GM12878 (cell line): Measurements from ENCODE around the gene SERPINF2. TPM values are rescaled to one million over a fixed set of nuclear protein-coding genes. Genes with fewer than 3 reads are reported as not detected.
"Not testable (repeated sequence)": the region's sequence is repeated elsewhere in the genome, so short reads cannot be mapped to it uniquely, and the experiment has no call there.

Experiments
- ATAC-seq: fragments of 200-7000 bp; cut with Tn5 transposase; 3 replicates; pipeline ENCODE4 v1.9.1; 2020; ENCODE audit warnings: mild to moderate bottlenecking, moderate library complexity
- BruUV-seq: library from RNA; stranded (reverse); fragments of 400-500 nt; replicated peaks from 2 replicates; lab custom pipeline; 2021; lab: Mats Ljungman, UMichigan
- CTCF ChIA-PET: fragments of 300-600 bp; sonication (Branson Sonifier 250); formaldehyde crosslinking; extraction: SDS; loops from one replicate; lab custom pipeline; 2021; ENCODE audit warnings: inconsistent platforms; lab: Yijun Ruan, JAX
- POLR2A ChIA-PET: fragments of 350-600 bp; formaldehyde crosslinking; extraction: SDS; loops from one replicate; lab custom pipeline; 2021; ENCODE audit warnings: inconsistent platforms; lab: Charles Lee
- RAD21 ChIA-PET: fragments of 300-600 bp; sonication (Branson Sonifier 250); formaldehyde crosslinking; loops from one replicate; lab custom pipeline; 2023; ENCODE audit warnings: antibody characterized with exemption; ENCODE audit not compliant: unreplicated experiment; lab: Charles Lee
- SMC1A ChIA-PET: fragments of 300-600 bp; sonication (Branson Sonifier 250); formaldehyde crosslinking; loops from one replicate; lab custom pipeline; 2023; ENCODE audit not compliant: unreplicated experiment, uncharacterized antibody; lab: Charles Lee
- DNase-seq: peaks from one replicate; pipeline ENCODE4 v3.0.0-alpha.2; 2011; ENCODE audit warnings: low read depth, low spot score
- FAIRE-seq: peaks from 3 replicates; lab custom pipeline; 2011; peaks lifted over from hg19 to GRCh38; lab: Jason Lieb, UNC
- H2AFZ ChIP-seq: 2 replicates; pipeline ENCODE4 v1.6.0; 2011; ENCODE audit warnings: low read depth, low read length, control low read depth; ENCODE audit not compliant: control insufficient read depth
- H3K27ac ChIP-seq: 2 replicates; pipeline ENCODE4 v1.5.1; 2011; ENCODE audit warnings: control low read depth; ENCODE audit not compliant: control insufficient read depth, insufficient read depth
- H3K27me3 ChIP-seq, 2 experiments: replicated peaks in 1 of 2; 2 replicates each; pipeline versions ENCODE4 v1.6.0 to v1.6.1; 2011; ENCODE audit warnings: low read length in 1 of 2; ENCODE audit not compliant: control insufficient read depth in 2 of 2, insufficient read depth in 2 of 2
- H3K36me3 ChIP-seq, 2 experiments: 2 replicates each; pipeline ENCODE4 v1.5.1; 2011; ENCODE audit warnings: low read length in 1 of 2; ENCODE audit not compliant: control insufficient read depth in 2 of 2, insufficient read depth in 2 of 2
- H3K4me1 ChIP-seq: 2 replicates; pipeline ENCODE4 v1.6.1; 2011; ENCODE audit warnings: mild to moderate bottlenecking, low read length, moderate library complexity, mixed read lengths; ENCODE audit not compliant: control insufficient read depth, insufficient read depth
- H3K4me2 ChIP-seq: 2 replicates; pipeline ENCODE4 v1.6.0; 2011; ENCODE audit warnings: control low read depth; ENCODE audit not compliant: control insufficient read depth, insufficient read depth
- H3K4me3 ChIP-seq: fragments of 200-600 bp; sonication (generic); 2 replicates; pipeline ENCODE4 v1.5.1; 2016
- H3K79me2 ChIP-seq: 2 replicates; pipeline ENCODE4 v1.6.0; 2011; ENCODE audit warnings: low read length; ENCODE audit not compliant: control insufficient read depth, insufficient read depth
- H3K9ac ChIP-seq: 2 replicates; pipeline ENCODE4 v1.8.0; 2011; ENCODE audit warnings: low read length, control low read depth, mixed read lengths; ENCODE audit not compliant: control insufficient read depth, insufficient read depth
- H3K9me3 ChIP-seq: replicated peaks from 3 replicates; pipeline ENCODE4 v1.5.1; 2011; ENCODE audit warnings: mild to moderate bottlenecking, low read length; ENCODE audit not compliant: control insufficient read depth, insufficient read depth
- H4K20me1 ChIP-seq: 2 replicates; pipeline ENCODE4 v1.6.0; 2011; ENCODE audit not compliant: control insufficient read depth, insufficient read depth
- CHD4 ChIP-seq: fragments of 200-600 bp; sonication (generic); IDR thresholded peaks from 2 replicates; pipeline ENCODE4 v1.6.1; 2016; ENCODE audit warnings: mild to moderate bottlenecking
- CUX1 ChIP-seq: IDR thresholded peaks from 2 replicates; pipeline ENCODE4 v1.6.1; 2012; ENCODE audit warnings: improper control_type of control experiment, low read depth, low read length; ENCODE audit not compliant: insufficient replicate concordance
- MEF2B ChIP-seq: fragments of 450-650 bp; IDR thresholded peaks from 2 replicates; pipeline ENCODE4 v1.6.1; 2018; ENCODE audit warnings: mild to moderate bottlenecking, moderate library complexity; ENCODE audit not compliant: partially characterized antibody, poor library complexity, severe bottlenecking
- NR2C1 ChIP-seq: fragments of 450-650 bp; IDR thresholded peaks from 2 replicates; pipeline ENCODE4 v1.6.1; 2017; ENCODE audit warnings: antibody characterized with exemption, mild to moderate bottlenecking, moderate library complexity
- POLR2A ChIP-seq: IDR thresholded peaks from 2 replicates; pipeline ENCODE4 v1.6.1; 2011; ENCODE audit warnings: low read depth, mild to moderate bottlenecking, low read length
- WGBS: methylation state at CpG from one replicate; pipeline ENCODE4 v1.1.6; 2016; ENCODE audit warnings: low lambda C conversion rate; ENCODE audit not compliant: insufficient replicate concordance, insufficient coverage; ENCODE audit errors: missing lambda C conversion rate; 5-methylcytosine and 5-hydroxymethylcytosine counted together
- in situ Hi-C: fragments of 300-500 bp; cut with MboI; formaldehyde crosslinking; loops from 9 replicates; pipeline ENCODE4 v1.14.3; 2018; ENCODE audit warnings: mixed read lengths
- intact Hi-C: fragments of 100-400 bp; cut with micrococcal nuclease; formaldehyde crosslinking; loops from one replicate; pipeline ENCODE4 v1.14.2; 2022; ENCODE audit not compliant: unreplicated experiment
- polyA plus RNA-seq, 11 experiments: library from polyadenylated mRNA; depleted of rRNA in 4 of 11; unstranded in 6 of 11; stranded (reverse) in 5 of 11; fragments of >200 nt; fragmentation: Nextera tagmentation in 4 of 11; fragmentation: Illumina TruSeq in 1 of 11; extraction: Ambion mirVana in 4 of 11; extraction: Trizol in 1 of 11; gene quantifications; 1 replicate in 1 of 11; 2 replicates in 10 of 11; pipeline versions ENCODE4 v1.2.1 to v1.2.3, GENCODE V29; 2011 to 2016; ENCODE audit warnings: inconsistent platforms in 2 of 11, missing spikeins in 2 of 11, low read depth in 1 of 11
- total RNA-seq, 4 experiments: library from RNA; depleted of rRNA in 3 of 4; stranded (reverse); fragments of >200 nt in 3 of 4; fragmentation: Illumina TruSeq in 1 of 4; extraction: Trizol in 1 of 4; gene quantifications; 2 replicates each; pipeline versions ENCODE4 v1.2.1 to v1.2.3, GENCODE V29; 2013 to 2021

SERPINF2 gene
- total and polyA plus RNA-seq, 10 of the 15 experiments (the other 5 are each of a cell fraction or from before 2014, with no cell fraction given) = 0.04 to 0.21 (median 0.12) TPM; not detected in 6

- H3K36me3 ChIP-seq = no peaks in the 10 kb centered on the region; a peak in 1 of 4 replicates
- no peak overlapping the region for H2AFZ ChIP-seq
- RAD21 ChIA-PET = interaction anchor here (1.8 to 2.2 kb wide), 2 partner anchors 16 to 97 kb away, joined by 8 to 24 read pairs; partner anchors contain the start of gene WDR81
- H3K9ac ChIP-seq = no peak overlapping the region
- H3K9me3 ChIP-seq = no peaks in the 10 kb centered on the region
- H3K27me3 ChIP-seq = no peaks in the 10 kb centered on the region
- no peak overlapping the region for H3K27ac ChIP-seq
- TF ChIP-seq CUX1 (no peak), NR2C1 (no peak), POLR2A (peak; percentile 40; the same call in 1 of the 2 replicates), CHD4 (no peak), MEF2B (no peak)
- H3K79me2 ChIP-seq = no peaks in the 10 kb centered on the region
- CTCF ChIA-PET = interaction anchor here (0.8 to 1.0 kb wide), 2 partner anchors 46 to 130 kb away, joined by 3 read pairs; no protein-coding TSS in a partner anchor
- in situ Hi-C loops = no loop called here
- peaks cover 22% of the 10 kb centered on the region for H3K4me1 ChIP-seq
- no peaks in the 10 kb centered on the region for H4K20me1 ChIP-seq
- DNase-seq (no peak), ATAC-seq (no peak), FAIRE-seq (no peak)
- intact Hi-C loops = no loop called here
- SMC1A ChIA-PET = interaction anchor here (1.2 to 2.0 kb wide), 4 partner anchors 14 to 21 kb away, joined by 3 to 5 read pairs (median 4); partner anchors contain the start of gene WDR81
- no peak overlapping the region for H3K4me2 ChIP-seq
- BruUV-seq = TSS peak; percentile 53
- 90% methylated on average over 20 of the region's 21 CpGs for WGBS
- H3K4me3 ChIP-seq = no peak overlapping the region
- POLR2A ChIA-PET = interaction anchor here (0.6 to 2.7 kb wide), 3 partner anchors 21 to 70 kb away, joined by 3 to 13 read pairs (median 5); no protein-coding TSS in a partner anchor
These were observed 5.0 kb upstream of the SERPINF2 start for GRCh38 chr17:1737531-1738291.

GRCh38 chr17:1741899-1742298 is 772 bp upstream of the SERPINF2 start:
- H3K79me2 ChIP-seq, H3K4me2 ChIP-seq, POLR2A ChIA-PET, H3K4me1 ChIP-seq, H3K36me3 ChIP-seq, CTCF ChIA-PET, RAD21 ChIA-PET, H3K9ac ChIP-seq, ATAC-seq, BruUV-seq, H4K20me1 ChIP-seq, in situ Hi-C loops, H2AFZ ChIP-seq, H3K27me3 ChIP-seq, SMC1A ChIA-PET, FAIRE-seq, DNase-seq, intact Hi-C loops, H3K4me3 ChIP-seq, H3K9me3 ChIP-seq, H3K27ac ChIP-seq: not testable (repeated sequence)
- WGBS = 48% methylated on average over 7 of the region's 7 CpGs
